ACC112 (cell line): ENCODE measurements around the gene ESPL1.
A peak's percentile ranks its signal among the peaks of the same experiment; 100 is the strongest.

Source experiments
- H2AFZ ChIP-seq: fragments of 200-600 bp; sonication (generic); one replicate; pipeline ENCODE4 v1.6.0; 2017; ENCODE audit warnings: antibody characterized with exemption, low read length; ENCODE audit not compliant: unreplicated experiment
- H3K27ac ChIP-seq: fragments of 200-600 bp; sonication (generic); 2 replicates; pipeline ENCODE4 v1.5.1; 2014; ENCODE audit warnings: low read depth, mild to moderate bottlenecking, antibody characterized with exemption, low read length, moderate library complexity
- H3K27me3 ChIP-seq: fragments of 200-600 bp; sonication (generic); 2 replicates; pipeline ENCODE4 v1.6.1; 2014; ENCODE audit warnings: mild to moderate bottlenecking, antibody characterized with exemption, low read length, moderate library complexity, mixed read lengths; ENCODE audit not compliant: insufficient read depth
- H3K36me3 ChIP-seq: fragments of 200-600 bp; sonication (generic); 2 replicates; pipeline ENCODE4 v1.6.1; 2016; ENCODE audit warnings: mild to moderate bottlenecking, antibody characterized with exemption, low read length, moderate library complexity, mixed read lengths; ENCODE audit not compliant: insufficient read depth
- H3K4me1 ChIP-seq: fragments of 200-600 bp; sonication (generic); one replicate; pipeline ENCODE4 v1.6.1; 2016; ENCODE audit warnings: low read length, mixed read lengths; ENCODE audit not compliant: insufficient read depth, unreplicated experiment, control insufficient read depth
- H3K4me3 ChIP-seq: fragments of 200-600 bp; sonication (generic); 2 replicates; pipeline ENCODE4 v1.5.1; 2014; ENCODE audit warnings: mild to moderate bottlenecking, low read depth, low read length
- H3K79me2 ChIP-seq: fragments of 200-600 bp; sonication (generic); one replicate; pipeline ENCODE4 v1.6.0; 2016; ENCODE audit warnings: low read length; ENCODE audit not compliant: control insufficient read depth, unreplicated experiment, insufficient read depth

The ESPL1 gene

DNA sequence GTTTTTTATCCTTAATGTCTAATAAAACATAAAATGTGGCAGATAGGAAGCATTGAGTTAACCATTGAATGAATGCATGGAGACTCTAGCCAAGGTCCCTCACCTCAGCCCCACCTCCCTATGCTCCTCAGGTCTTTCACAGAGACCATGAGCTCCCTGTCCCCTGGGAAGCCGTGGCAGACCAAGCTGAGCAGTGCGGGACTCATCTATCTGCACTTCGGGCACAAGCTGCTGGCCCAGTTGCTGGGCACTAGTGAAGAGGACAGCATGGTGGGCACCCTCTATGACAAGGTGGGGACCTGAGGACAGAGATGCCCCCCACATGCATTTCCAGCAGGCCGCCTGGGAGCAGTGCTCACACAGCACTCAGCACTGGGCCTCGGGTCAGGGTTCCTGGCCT is 34.8 kb downstream of the ESPL1 start:
- Histone ChIP-seq H3K36me3 (peaks cover 10% of the 10 kb centered on the region), H2AFZ (no peak overlapping the region), H3K79me2 (peaks cover 40% of the 10 kb centered on the region), H3K27ac (no peak overlapping the region), H3K27me3 (no peaks in the 10 kb centered on the region), H3K4me3 (no peak overlapping the region), H3K4me1 (peaks cover 35% of the 10 kb centered on the region)

DNA sequence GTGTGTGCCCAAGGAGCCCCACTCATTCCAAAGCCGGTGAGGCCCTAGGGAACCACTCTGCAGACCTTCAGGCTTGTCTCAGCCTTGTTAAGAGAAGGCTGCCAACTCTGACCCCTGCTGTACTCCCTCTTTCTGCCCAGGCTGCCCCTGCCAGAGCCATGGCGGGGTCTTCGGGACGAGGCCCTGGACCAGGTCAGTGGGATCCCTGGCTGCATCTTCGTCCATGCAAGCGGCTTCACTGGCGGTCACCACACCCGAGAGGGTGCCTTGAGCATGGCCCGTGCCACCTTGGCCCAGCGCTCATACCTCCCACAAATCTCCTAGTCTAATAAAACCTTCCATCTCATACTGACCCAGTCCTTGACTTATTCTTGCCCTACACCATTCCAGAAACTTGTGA is 38.7 kb downstream of the ESPL1 start:
- Histone ChIP-seq H3K27ac (no peak overlapping the region), H3K4me1 (peaks cover 9% of the 10 kb centered on the region), H2AFZ (no peak overlapping the region), H3K4me3 (no peak overlapping the region), H3K36me3 (peaks cover 13% of the 10 kb centered on the region), H3K79me2 (peaks cover 21% of the 10 kb centered on the region), H3K27me3 (no peaks in the 10 kb centered on the region)

DNA sequence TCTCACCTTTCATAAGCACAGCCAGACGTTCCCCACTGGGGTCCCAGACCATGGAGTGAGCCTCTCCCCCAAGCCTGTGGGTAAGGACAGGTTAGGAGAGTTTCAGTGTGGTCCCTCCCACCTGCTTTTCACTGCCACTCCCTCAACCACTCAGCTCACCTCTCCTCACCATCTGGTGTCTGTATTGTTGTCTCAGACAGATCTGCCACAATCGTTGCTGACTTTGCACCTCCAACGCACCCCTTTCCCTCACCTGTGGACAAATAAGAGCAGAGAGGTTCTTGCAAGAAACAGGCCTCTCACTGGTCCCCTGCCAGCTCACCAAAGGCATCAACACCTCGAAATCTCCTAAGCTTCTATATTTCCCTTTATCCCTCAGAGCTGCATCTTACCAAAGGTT is 40.2 kb downstream of the ESPL1 start:
- no peak overlapping the region for H3K4me3 ChIP-seq
- H3K36me3 ChIP-seq: peaks cover 7% of the 10 kb centered on the region; the same call in 1 of the 2 replicates
- no peaks in the 10 kb centered on the region for H3K27me3 ChIP-seq
- H3K27ac ChIP-seq: no peak overlapping the region
- H3K79me2 ChIP-seq: peaks cover 7% of the 10 kb centered on the region
- H3K4me1 ChIP-seq: no peaks in the 10 kb centered on the region
- no peak overlapping the region for H2AFZ ChIP-seq

DNA sequence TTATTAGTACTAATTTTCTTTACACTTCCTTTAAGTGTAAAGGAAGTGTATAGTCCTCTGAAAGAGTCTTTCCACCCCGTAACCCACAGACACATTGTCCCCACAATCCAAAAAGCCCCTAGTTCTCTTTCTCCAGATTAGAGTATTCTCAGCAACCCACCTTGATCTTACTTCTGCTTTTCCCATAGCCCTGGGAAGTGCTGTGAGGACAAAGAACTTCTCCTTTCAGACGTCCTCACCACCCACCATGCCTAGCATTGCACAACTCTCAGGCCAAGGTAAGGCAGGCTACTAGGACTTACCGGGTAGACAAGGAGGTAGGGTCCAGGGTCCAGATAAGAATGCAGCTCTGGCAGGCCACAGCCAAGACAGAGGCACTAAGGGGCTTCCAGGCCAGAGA is 45.9 kb downstream of the ESPL1 start:
- no peak overlapping the region for H3K27ac ChIP-seq
- H2AFZ ChIP-seq: no peak overlapping the region
- no peaks in the 10 kb centered on the region for H3K4me1 ChIP-seq
- peaks cover 5% of the 10 kb centered on the region; the same call in 1 of the 2 replicates for H3K36me3 ChIP-seq
- no peak overlapping the region for H3K4me3 ChIP-seq
- H3K27me3 ChIP-seq: no peaks in the 10 kb centered on the region
- H3K79me2 ChIP-seq: no peaks in the 10 kb centered on the region

DNA sequence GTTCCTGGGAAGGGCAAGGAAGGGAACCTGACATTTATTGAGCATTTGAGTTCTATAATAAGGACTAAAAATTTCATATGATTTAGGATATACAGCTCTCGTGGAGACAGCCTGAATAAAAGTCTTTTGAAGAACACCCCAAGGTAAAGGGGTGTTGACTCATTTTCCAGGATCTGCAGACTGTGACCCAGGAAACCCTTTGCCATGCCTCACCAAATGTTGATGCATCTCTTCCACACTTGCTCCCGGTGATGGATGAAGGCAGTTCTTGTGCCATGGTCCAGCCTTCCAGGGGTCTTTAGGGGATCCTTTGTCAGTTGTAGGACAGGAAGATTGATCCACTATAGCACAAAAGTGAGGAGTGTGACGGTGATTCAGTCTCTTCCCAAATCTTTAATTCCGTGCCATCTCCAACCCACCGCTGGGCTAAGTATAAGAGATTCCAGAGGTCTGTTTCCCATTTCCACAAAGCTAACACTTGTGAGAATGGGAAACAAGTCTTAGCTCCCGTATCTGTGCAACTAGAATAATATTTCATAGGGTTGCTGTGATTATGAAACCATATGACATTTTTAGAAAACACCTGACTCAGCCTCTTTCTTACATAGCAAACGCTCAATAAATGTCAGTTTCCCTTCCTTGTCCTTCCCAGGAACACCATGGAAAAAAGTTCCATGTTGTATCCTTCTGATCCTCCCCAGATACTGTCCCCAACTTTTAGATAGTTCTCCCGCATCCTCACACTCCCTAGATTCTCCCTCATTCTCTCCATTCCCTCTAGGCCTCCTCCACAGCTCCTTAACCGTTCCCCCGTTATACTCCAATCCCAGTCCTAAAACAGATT is 52.5 kb downstream of the ESPL1 start:
- H3K79me2 ChIP-seq: peaks cover 4% of the 10 kb centered on the region
- peak overlapping the region; percentile 47 for H2AFZ ChIP-seq
- H3K27me3 ChIP-seq: no peaks in the 10 kb centered on the region
- no peaks in the 10 kb centered on the region for H3K36me3 ChIP-seq
- H3K4me1 ChIP-seq: peaks cover 21% of the 10 kb centered on the region
- peak overlapping the region; percentile 87 for H3K27ac ChIP-seq
- peak overlapping the region; percentile 88 for H3K4me3 ChIP-seq

DNA sequence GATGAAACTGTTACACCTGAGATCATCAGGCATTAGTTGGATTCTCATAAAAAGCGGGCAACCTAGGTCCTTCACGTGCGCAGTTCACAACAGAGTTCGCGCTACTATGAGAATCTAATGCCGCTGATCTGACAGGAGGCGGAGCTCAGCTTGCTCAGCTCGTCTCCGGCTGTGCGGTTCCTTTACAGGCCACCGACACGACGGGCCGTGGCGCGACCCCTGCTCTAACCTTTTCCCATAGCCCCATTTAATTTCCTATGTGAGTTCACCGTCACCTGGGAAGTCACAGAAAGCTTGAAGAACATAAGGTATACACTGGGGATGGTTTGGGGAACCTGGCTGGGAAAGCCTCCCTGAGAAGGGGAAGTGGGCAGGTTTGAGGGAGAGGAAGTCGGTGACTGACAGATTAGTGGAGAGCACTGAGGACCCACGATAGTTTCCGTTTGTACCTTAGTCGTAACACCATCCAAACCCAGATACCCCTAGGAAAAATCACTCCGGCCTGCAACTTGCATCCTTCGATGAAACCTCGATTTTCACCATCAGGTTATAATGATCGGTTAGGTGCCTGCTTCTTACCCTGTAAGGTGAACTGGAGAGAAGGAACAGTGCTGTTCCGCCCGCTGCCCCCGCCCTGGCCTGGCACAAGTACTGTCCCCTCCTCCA is 56.1 kb downstream of the ESPL1 start:
- Histone ChIP-seq H3K36me3 (no peaks in the 10 kb centered on the region), H3K79me2 (peaks cover 4% of the 10 kb centered on the region), H3K27me3 (no peaks in the 10 kb centered on the region), H3K27ac (peak overlapping the region; percentile 27), H3K4me3 (peak overlapping the region; percentile 87), H2AFZ (peak overlapping the region; percentile 93), H3K4me1 (peaks cover 24% of the 10 kb centered on the region)

DNA sequence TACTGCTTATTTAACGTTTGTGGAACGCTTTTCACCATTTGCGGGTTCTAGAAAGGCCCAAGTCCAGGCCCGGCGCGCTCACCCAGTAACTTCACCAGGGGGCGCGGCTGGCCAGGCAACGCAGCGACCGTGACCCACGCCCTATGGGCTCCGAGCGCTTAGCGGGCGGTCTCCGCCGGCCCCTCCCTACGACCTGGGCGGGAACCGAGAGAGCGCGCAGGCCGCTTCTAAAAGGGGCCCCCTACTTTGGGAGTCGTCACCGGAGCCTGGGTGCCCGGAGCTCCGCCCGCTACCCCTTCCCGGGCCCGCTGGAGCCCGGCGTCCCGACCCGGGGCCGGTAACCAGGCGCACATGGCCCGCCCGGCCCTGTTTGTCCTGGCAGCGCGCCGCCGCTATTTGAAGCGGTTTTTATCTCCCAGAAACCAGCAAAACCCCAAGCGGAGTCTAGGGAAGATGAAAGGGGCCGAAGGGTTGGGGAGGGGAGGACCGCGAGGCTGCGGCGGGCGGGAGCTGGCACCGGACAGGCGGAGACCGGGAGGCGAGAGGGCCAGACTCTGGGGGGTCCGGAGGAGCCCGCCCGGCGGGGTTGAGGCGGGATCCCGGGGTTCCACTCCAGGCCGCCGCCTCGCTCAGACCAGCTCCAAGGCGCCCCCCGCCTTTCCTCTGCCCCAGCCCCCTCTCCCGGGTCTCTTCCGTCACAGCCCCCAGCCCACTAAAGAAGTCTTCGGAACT is 56.8 kb downstream of the ESPL1 start:
- H3K27me3 ChIP-seq: no peaks in the 10 kb centered on the region
- peak overlapping the region; percentile 63 for H3K27ac ChIP-seq
- H2AFZ ChIP-seq: peak overlapping the region; percentile 93
- no peaks in the 10 kb centered on the region for H3K36me3 ChIP-seq
- H3K4me1 ChIP-seq: peaks cover 23% of the 10 kb centered on the region
- H3K79me2 ChIP-seq: peaks cover 4% of the 10 kb centered on the region
- peak overlapping the region; percentile 87 for H3K4me3 ChIP-seq

DNA sequence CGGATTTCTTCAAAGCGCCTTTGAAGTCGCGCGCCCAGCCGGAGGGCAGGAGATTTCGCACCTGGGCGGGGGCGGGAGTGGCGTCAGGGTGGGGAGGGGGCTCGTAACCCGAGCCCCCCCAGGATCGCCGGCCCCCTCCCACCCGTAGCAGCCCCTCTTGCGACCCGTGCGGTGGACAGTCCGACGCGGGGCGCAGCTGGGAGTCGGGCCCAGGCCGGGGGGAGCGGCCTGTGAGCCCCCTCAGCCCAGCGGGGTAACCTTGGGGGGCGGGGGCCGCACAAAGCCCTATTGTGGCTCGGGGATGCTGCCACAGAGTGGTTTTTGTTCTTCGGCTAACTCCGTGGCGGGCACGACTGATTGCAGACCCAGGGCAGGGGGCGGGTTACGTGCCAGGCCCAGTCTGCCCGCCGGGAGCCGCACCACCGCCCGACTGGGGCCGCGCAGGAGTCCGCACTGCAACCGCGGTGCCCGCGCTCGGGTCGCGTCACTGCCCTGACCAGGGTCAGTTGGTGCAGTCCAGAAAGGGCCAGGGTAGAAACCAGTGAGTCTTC is 57.5 kb downstream of the ESPL1 start:
- H3K4me1 ChIP-seq: peaks cover 16% of the 10 kb centered on the region
- no peaks in the 10 kb centered on the region for H3K36me3 ChIP-seq
- H3K27ac ChIP-seq: peak overlapping the region; percentile 63; the same call in 1 of the 2 replicates
- peak overlapping the region; percentile 87 for H3K4me3 ChIP-seq
- H3K79me2 ChIP-seq: peaks cover under 1% of the 10 kb centered on the region
- peak overlapping the region; percentile 83 for H2AFZ ChIP-seq
- H3K27me3 ChIP-seq: no peaks in the 10 kb centered on the region

DNA sequence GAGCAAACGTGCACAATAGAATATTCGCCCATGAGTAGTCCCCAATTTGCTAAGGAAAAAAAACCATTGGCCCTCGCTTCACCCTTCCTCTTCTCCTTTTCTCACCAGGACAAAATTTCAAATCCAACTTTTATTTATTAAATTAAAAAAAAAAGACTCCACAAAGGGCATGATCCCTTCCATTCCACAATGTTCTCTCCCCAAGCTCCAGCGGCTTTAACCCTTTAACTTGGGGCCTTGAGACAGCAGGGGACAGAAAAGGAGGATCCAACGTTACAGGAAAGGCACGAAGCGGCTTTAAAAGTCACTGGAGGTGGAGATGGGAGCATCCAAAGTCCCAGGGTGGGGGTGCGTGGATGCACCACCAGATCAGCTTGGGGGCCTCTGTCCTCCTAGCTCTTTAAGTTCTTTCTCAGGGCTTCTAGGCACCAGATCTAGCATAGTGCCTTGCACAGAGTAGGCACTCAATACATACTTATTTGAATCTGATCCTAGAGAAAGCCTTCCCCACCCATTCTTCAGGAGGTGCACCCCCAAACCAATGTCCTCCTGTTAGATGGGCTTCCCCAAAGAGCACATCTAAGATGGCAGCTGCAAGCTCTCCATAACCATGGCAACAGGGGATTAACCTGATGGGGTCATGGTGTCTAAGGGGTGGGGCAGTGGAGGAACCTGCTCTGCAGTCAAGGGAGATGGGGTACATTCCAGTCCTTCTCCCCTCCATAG is 58.5 kb downstream of the ESPL1 start:
- H3K27ac ChIP-seq: no peak overlapping the region
- no peak overlapping the region for H3K4me3 ChIP-seq

More for the DNA sequence above, 58.5 kb downstream of the ESPL1 start:
- Histone ChIP-seq H3K27me3 (no peaks in the 10 kb centered on the region), H3K4me1 (peaks cover 13% of the 10 kb centered on the region), H2AFZ (no peak overlapping the region), H3K79me2 (no peaks in the 10 kb centered on the region), H3K36me3 (no peaks in the 10 kb centered on the region)
